T47D (cell line): ENCODE data around the gene AP1M2.
"Not testable (repeated sequence)": the region's sequence is repeated elsewhere in the genome, so short reads cannot be mapped to it uniquely, and the experiment has no call there.

Experiments used
- DNase-seq, 2 experiments: peaks; one replicate each; pipeline versions ENCODE4 v3.0.0 to v3.0.0-alpha.2; 2011 to 2012; ENCODE audit warnings: low read depth in 1 of 2, low spot score in 1 of 2
- JUND ChIP-seq: IDR thresholded peaks from 2 replicates; pipeline ENCODE4 v1.6.1; 2012; ENCODE audit warnings: low read depth
- in situ Hi-C: cut with HindIII; loops from 2 replicates; pipeline ENCODE4 v1.10.0; 2016; ENCODE audit warnings: low sequenced_read_pairs, low pct_unique_long_range_greater_than_20kb

The AP1M2 gene

GRCh38 chr19:10552510-10553053, 34.5 kb downstream of the AP1M2 start:
- no peak for TF ChIP-seq JUND
- in situ Hi-C loops, result no loop called here
- DNase-seq, result peak; percentile 45 to 56

GRCh38 chr19:10551698-10552301, 35.3 kb downstream of the AP1M2 start:
- peak in 1 of 2 experiments; percentile 76 for DNase-seq
- in situ Hi-C loops, result no loop called here
- TF ChIP-seq JUND, result no peak

- in situ Hi-C loops, DNase-seq: not testable (repeated sequence)
These were observed 36.1 kb downstream of the AP1M2 start for GRCh38 chr19:10551006-10551405.

DNA sequence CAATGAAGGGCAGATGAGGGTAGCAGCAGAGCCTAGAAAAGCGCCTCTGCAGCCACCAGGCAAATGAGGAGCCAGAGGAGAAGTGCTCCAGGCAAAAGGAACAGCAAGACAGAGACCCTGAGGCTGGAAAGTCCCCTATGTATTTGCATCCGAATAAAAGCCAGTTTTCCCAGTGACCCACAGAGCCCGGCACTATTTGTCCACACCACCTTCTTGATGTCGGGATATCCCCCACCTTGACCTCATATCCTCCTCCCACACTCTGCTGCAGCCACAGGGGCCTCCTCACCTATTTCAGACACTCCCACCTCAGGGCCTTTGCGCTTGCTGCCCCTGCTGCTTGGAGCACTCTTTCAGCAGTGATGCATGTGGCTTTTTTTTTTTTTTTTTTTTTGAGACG, 36.8 kb downstream of the AP1M2 start:
- no peak for TF ChIP-seq JUND
- in situ Hi-C loops, result no loop called here
- no peak for DNase-seq

GRCh38 chr19:10549733-10550132, 37.4 kb downstream of the AP1M2 start:
- in situ Hi-C loops, result no loop called here
- no peak for DNase-seq
- no peak for TF ChIP-seq JUND

DNA sequence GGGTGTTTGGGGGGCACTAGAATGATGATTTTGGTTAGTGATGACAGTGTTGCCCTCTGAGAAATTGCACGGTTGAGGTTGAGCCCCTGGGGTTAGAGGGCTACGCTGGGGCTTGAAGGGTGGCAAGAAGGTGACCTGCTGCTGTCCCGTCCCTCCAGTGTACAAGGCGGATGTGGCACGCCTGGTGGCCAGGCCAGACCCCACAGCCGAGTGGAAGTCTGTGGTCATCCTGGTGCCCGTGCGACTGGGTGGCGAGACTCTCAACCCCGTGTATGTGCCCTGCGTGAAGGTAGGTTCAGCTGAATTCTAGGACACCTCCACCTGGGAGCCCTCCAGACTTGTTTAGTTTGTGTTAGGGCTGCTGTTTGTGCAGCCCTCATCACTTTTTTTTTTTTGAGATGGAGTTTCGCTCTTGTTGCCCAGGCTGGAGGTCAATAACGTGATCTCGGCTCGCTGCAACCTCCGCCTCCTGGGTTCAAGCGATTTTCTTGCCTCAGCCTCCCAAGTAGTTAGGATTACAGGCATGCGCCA, 38.3 kb downstream of the AP1M2 start:
- DNase-seq, result no peak
- no peak for TF ChIP-seq JUND
- in situ Hi-C loops, result no loop called here

DNA sequence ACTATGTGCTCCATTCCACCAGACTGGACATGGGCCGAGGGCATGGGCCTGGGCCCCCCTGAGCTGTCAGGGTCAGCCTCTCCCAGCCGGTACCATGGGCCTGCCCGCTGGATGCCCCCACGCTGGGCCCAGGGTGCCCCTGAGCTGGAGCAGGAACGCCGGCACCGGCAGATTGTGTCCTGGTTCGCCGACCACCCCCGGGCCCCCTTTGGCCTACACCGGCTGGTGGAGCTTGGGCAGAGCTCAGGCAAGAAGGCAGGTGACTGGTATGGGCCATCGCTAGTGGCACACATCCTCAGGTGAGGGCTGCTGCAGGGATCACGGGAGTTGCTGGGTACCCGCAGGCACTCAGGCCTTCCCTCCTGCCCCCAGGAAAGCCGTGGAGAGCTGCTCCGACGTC, 40.3 kb downstream of the AP1M2 start:
- no peak for DNase-seq
- no peak for TF ChIP-seq JUND
- in situ Hi-C loops, result no loop called here

GRCh38 chr19:10544753-10545251, 42.3 kb downstream of the AP1M2 start:
- no peak for TF ChIP-seq JUND
- no peak for DNase-seq
- in situ Hi-C loops, result no loop called here

GRCh38 chr19:10544242-10544752, 42.8 kb downstream of the AP1M2 start:
- DNase-seq, result no peak
- no peak for TF ChIP-seq JUND
- in situ Hi-C loops, result no loop called here

- TF ChIP-seq JUND, result no peak
- DNase-seq, result peak; percentile 83 to 89
- in situ Hi-C loops, result no loop called here
These were observed 43.5 kb downstream of the AP1M2 start, which contains the start of gene ATG4D for GRCh38 chr19:10543420-10544241. Gene ATG4D, plus strand, starts transcription at chr19:10543904. Its CDS starts 187 bp downstream, at chr19:10544091.

- no peak for TF ChIP-seq JUND
- DNase-seq, result no peak
- in situ Hi-C loops, result no loop called here
These were observed 44.1 kb downstream of the AP1M2 start for GRCh38 chr19:10543059-10543419.

DNA sequence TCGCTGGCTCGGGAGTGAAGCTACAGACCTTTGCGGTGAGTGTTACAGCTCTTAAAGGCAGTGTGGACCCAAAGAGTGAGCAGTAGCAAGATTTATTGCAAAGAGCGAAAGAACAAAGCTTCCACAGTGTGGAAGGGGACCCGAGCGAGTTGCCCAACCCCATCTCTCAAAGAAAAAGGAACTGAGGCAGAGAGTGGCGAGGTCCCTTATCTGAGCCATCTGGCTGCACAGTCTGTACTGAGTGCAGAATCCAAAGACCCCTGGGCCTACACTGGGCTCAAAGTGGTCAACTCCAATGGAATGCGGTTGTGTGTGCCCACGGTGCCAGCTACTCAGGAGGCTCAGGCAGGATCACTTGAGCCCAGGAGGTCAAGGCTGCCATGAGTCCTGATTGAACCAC, 48.1 kb downstream of the AP1M2 start:
- in situ Hi-C loops, DNase-seq: not testable (repeated sequence)
